ENCODE data around the gene GJB4. TPM values are rescaled to one million over a fixed set of nuclear protein-coding genes. Genes with fewer than 3 reads are reported as not detected.
A peak's percentile ranks its signal among the peaks of the same experiment; 100 is the strongest.

GJB4 gene
- total and polyA plus RNA-seq, 2 donors: 0.42 to 0.84 TPM

- H3K36me3 ChIP-seq (ENCODE audit: control insufficient read depth in 2 of 2, insufficient read depth in 2 of 2, low read length in 1 of 2): no peaks in the 10 kb centered on the region
- DNase-seq (ENCODE audit: low read depth in 6 of 9, low spot score in 9 of 9): no peak
- H3K4me3 ChIP-seq (ENCODE audit: low read length in 2 of 2): no peak overlapping the region
- H3K4me1 ChIP-seq (ENCODE audit: control insufficient read depth in 2 of 2, insufficient read depth in 2 of 2, low read length in 2 of 2): peaks cover 0 to 5% of the 10 kb centered on the region in 2 donors
- H3K27ac ChIP-seq (ENCODE audit: low read depth in 1 of 2, low read length in 1 of 2): no peak overlapping the region
- peaks cover 0 to 2% of the 10 kb centered on the region in 2 donors for H3K9me3 ChIP-seq (ENCODE audit: control insufficient read depth in 2 of 2, insufficient read depth in 1 of 2, low read length in 1 of 2)
- peaks cover 5 to 46% of the 10 kb centered on the region in 2 donors for H3K27me3 ChIP-seq (ENCODE audit: control insufficient read depth in 2 of 2, insufficient read depth in 1 of 2, low read length in 1 of 2)
- 79% methylated on average over 9 of the region's 9 CpGs for WGBS
Observed at GRCh38 chr1:34787461-34788420, 28.2 kb downstream of the GJB4 start.

- no peak for DNase-seq (ENCODE audit: low read depth in 6 of 9, low spot score in 9 of 9)
- Histone ChIP-seq H3K4me1 (ENCODE audit: control insufficient read depth in 2 of 2, insufficient read depth in 2 of 2, low read length in 2 of 2) (peaks cover 0 to 5% of the 10 kb centered on the region in 2 donors), H3K36me3 (ENCODE audit: control insufficient read depth in 2 of 2, insufficient read depth in 2 of 2, low read length in 1 of 2) (no peaks in the 10 kb centered on the region), H3K9me3 (ENCODE audit: control insufficient read depth in 2 of 2, insufficient read depth in 1 of 2, low read length in 1 of 2) (peaks cover 0 to 2% of the 10 kb centered on the region in 2 donors), H3K4me3 (ENCODE audit: low read length in 2 of 2) (no peak overlapping the region), H3K27ac (ENCODE audit: low read depth in 1 of 2, low read length in 1 of 2) (no peak overlapping the region), H3K27me3 (ENCODE audit: control insufficient read depth in 2 of 2, insufficient read depth in 1 of 2, low read length in 1 of 2) (peaks cover 13 to 50% of the 10 kb centered on the region in 2 donors)
- 92% methylated on average over 6 of the region's 6 CpGs for WGBS
Observed at GRCh38 chr1:34790985-34791384, 31.4 kb downstream of the GJB4 start.

- Histone ChIP-seq H3K9me3 (ENCODE audit: control insufficient read depth in 2 of 2, insufficient read depth in 1 of 2, low read length in 1 of 2) (peaks cover 0 to 2% of the 10 kb centered on the region in 2 donors), H3K27me3 (ENCODE audit: control insufficient read depth in 2 of 2, insufficient read depth in 1 of 2, low read length in 1 of 2) (peaks cover 13 to 47% of the 10 kb centered on the region in 2 donors), H3K27ac (ENCODE audit: low read depth in 1 of 2, low read length in 1 of 2) (peak overlapping the region in 1 of 2 donors; percentile 11), H3K4me1 (ENCODE audit: control insufficient read depth in 2 of 2, insufficient read depth in 2 of 2, low read length in 2 of 2) (peaks cover 0 to 5% of the 10 kb centered on the region in 2 donors), H3K36me3 (ENCODE audit: control insufficient read depth in 2 of 2, insufficient read depth in 2 of 2, low read length in 1 of 2) (no peaks in the 10 kb centered on the region), H3K4me3 (ENCODE audit: low read length in 2 of 2) (peak overlapping the region in 1 of 2 donors; percentile 27)
- no peak for DNase-seq (ENCODE audit: low read depth in 6 of 9, low spot score in 9 of 9)
- 65% methylated on average over 10 of the region's 10 CpGs for WGBS
Observed at GRCh38 chr1:34792424-34792823, 32.9 kb downstream of the GJB4 start.

GRCh38 chr1:34792868-34793727, 33.6 kb downstream of the GJB4 start, which contains the start of gene GJA4:
Gene GJA4, plus strand, starts transcription at chr1:34792999. Its CDS starts 1,215 bp downstream, at chr1:34794214.
- H3K4me3 ChIP-seq (ENCODE audit: low read length in 2 of 2): peak within 1 kb of the TSS in 1 of 2 donors; percentile 27
- no peak for DNase-seq (ENCODE audit: low read depth in 6 of 9, low spot score in 9 of 9)
- peaks cover 0 to 2% of the 10 kb centered on the region in 2 donors for H3K9me3 ChIP-seq (ENCODE audit: control insufficient read depth in 2 of 2, insufficient read depth in 1 of 2, low read length in 1 of 2)
- H3K36me3 ChIP-seq (ENCODE audit: control insufficient read depth in 2 of 2, insufficient read depth in 2 of 2, low read length in 1 of 2): no peaks in the 10 kb centered on the region
- peak within 1 kb of the TSS in 1 of 2 donors; percentile 11 for H3K27ac ChIP-seq (ENCODE audit: low read depth in 1 of 2, low read length in 1 of 2)
- WGBS: 15% methylated on average over 45 of the region's 45 CpGs
- H3K4me1 ChIP-seq (ENCODE audit: control insufficient read depth in 2 of 2, insufficient read depth in 2 of 2, low read length in 2 of 2): peaks cover 0 to 5% of the 10 kb centered on the region in 2 donors
- H3K27me3 ChIP-seq (ENCODE audit: control insufficient read depth in 2 of 2, insufficient read depth in 1 of 2, low read length in 1 of 2): peaks cover 13 to 47% of the 10 kb centered on the region in 2 donors

GRCh38 chr1:34794001-34794789, 34.7 kb downstream of the GJB4 start:
- no peak for DNase-seq (ENCODE audit: low read depth in 6 of 9, low spot score in 9 of 9)
- H3K4me1 ChIP-seq (ENCODE audit: control insufficient read depth in 2 of 2, insufficient read depth in 2 of 2, low read length in 2 of 2): peaks cover 0 to 5% of the 10 kb centered on the region in 2 donors
- 95% methylated on average over 40 of the region's 40 CpGs for WGBS
- no peak overlapping the region for H3K27ac ChIP-seq (ENCODE audit: low read depth in 1 of 2, low read length in 1 of 2)
- no peaks in the 10 kb centered on the region for H3K36me3 ChIP-seq (ENCODE audit: control insufficient read depth in 2 of 2, insufficient read depth in 2 of 2, low read length in 1 of 2)
- peaks cover 0 to 2% of the 10 kb centered on the region in 2 donors for H3K9me3 ChIP-seq (ENCODE audit: control insufficient read depth in 2 of 2, insufficient read depth in 1 of 2, low read length in 1 of 2)
- peaks cover 13 to 47% of the 10 kb centered on the region in 2 donors for H3K27me3 ChIP-seq (ENCODE audit: control insufficient read depth in 2 of 2, insufficient read depth in 1 of 2, low read length in 1 of 2)
- no peak overlapping the region for H3K4me3 ChIP-seq (ENCODE audit: low read length in 2 of 2)

GRCh38 chr1:34794790-34795180, 35.2 kb downstream of the GJB4 start:
- Histone ChIP-seq H3K9me3 (ENCODE audit: control insufficient read depth in 2 of 2, insufficient read depth in 1 of 2, low read length in 1 of 2) (peaks cover 0 to 2% of the 10 kb centered on the region in 2 donors), H3K4me1 (ENCODE audit: control insufficient read depth in 2 of 2, insufficient read depth in 2 of 2, low read length in 2 of 2) (peaks cover 0 to 5% of the 10 kb centered on the region in 2 donors), H3K4me3 (ENCODE audit: low read length in 2 of 2) (no peak overlapping the region), H3K36me3 (ENCODE audit: control insufficient read depth in 2 of 2, insufficient read depth in 2 of 2, low read length in 1 of 2) (no peaks in the 10 kb centered on the region), H3K27ac (ENCODE audit: low read depth in 1 of 2, low read length in 1 of 2) (no peak overlapping the region), H3K27me3 (ENCODE audit: control insufficient read depth in 2 of 2, insufficient read depth in 1 of 2, low read length in 1 of 2) (peaks cover 13 to 47% of the 10 kb centered on the region in 2 donors)
- DNase-seq (ENCODE audit: low read depth in 6 of 9, low spot score in 9 of 9): no peak
- WGBS: 93% methylated on average over 12 of the region's 12 CpGs

GRCh38 chr1:34795916-34796315, 36.4 kb downstream of the GJB4 start:
- DNase-seq (ENCODE audit: low read depth in 6 of 9, low spot score in 9 of 9): no peak
- 94% methylated on average over 6 of the region's 6 CpGs for WGBS
- Histone ChIP-seq H3K27ac (ENCODE audit: low read depth in 1 of 2, low read length in 1 of 2) (no peak overlapping the region), H3K36me3 (ENCODE audit: control insufficient read depth in 2 of 2, insufficient read depth in 2 of 2, low read length in 1 of 2) (no peaks in the 10 kb centered on the region), H3K9me3 (ENCODE audit: control insufficient read depth in 2 of 2, insufficient read depth in 1 of 2, low read length in 1 of 2) (peaks cover 0 to 2% of the 10 kb centered on the region in 2 donors), H3K4me3 (ENCODE audit: low read length in 2 of 2) (no peak overlapping the region), H3K27me3 (ENCODE audit: control insufficient read depth in 2 of 2, insufficient read depth in 1 of 2, low read length in 1 of 2) (peaks cover 13 to 43% of the 10 kb centered on the region in 2 donors), H3K4me1 (ENCODE audit: control insufficient read depth in 2 of 2, insufficient read depth in 2 of 2, low read length in 2 of 2) (peaks cover 0 to 5% of the 10 kb centered on the region in 2 donors)

GRCh38 chr1:34796990-34797389, 37.5 kb downstream of the GJB4 start:
- no peak for DNase-seq (ENCODE audit: low read depth in 6 of 9, low spot score in 9 of 9)
- Histone ChIP-seq H3K9me3 (ENCODE audit: control insufficient read depth in 2 of 2, insufficient read depth in 1 of 2, low read length in 1 of 2) (peaks cover 0 to under 1% of the 10 kb centered on the region in 2 donors), H3K4me1 (ENCODE audit: control insufficient read depth in 2 of 2, insufficient read depth in 2 of 2, low read length in 2 of 2) (peaks cover 0 to 5% of the 10 kb centered on the region in 2 donors), H3K4me3 (ENCODE audit: low read length in 2 of 2) (no peak overlapping the region), H3K27me3 (ENCODE audit: control insufficient read depth in 2 of 2, insufficient read depth in 1 of 2, low read length in 1 of 2) (peaks cover 13 to 32% of the 10 kb centered on the region in 2 donors), H3K36me3 (ENCODE audit: control insufficient read depth in 2 of 2, insufficient read depth in 2 of 2, low read length in 1 of 2) (no peaks in the 10 kb centered on the region), H3K27ac (ENCODE audit: low read depth in 1 of 2, low read length in 1 of 2) (no peak overlapping the region)
- 94% methylated on average over 6 of the region's 6 CpGs for WGBS
